ENCODE measurements around the gene PAGR1. TPM values are rescaled to one million over a fixed set of nuclear protein-coding genes. Genes with fewer than 3 reads are reported as not detected.

PAGR1 gene
- total and polyA plus RNA-seq, 2 of the 13 experiments (the other 11 are each of a cell fraction or from before 2014, with no cell fraction given), result 9.8 to 66.4 TPM

GRCh38 chr16:29862884-29863668 is 47.1 kb downstream of the PAGR1 start, which contains the start of gene CDIPT (continued):
- TF ChIP-seq SKIL (CRISPR knock-in tag; IDR thresholded peaks at IDR 0.05; ENCODE audit: borderline replicate concordance), result no peak
- TF ChIP-seq ZNF234 (CRISPR knock-in tag; conservative IDR thresholded peaks at IDR 0.05), result no peak
- TF ChIP-seq NCOA5 (CRISPR knock-in tag; IDR thresholded peaks at IDR 0.05), result no peak
- TF ChIP-seq HIVEP1 (CRISPR knock-in tag; IDR thresholded peaks at IDR 0.05), result peak; percentile 84
- TF ChIP-seq BRCA1 (CRISPR knock-in tag; IDR thresholded peaks at IDR 0.05), result no peak
- no peak for TF ChIP-seq ZNF816 (CRISPR knock-in tag; IDR thresholded peaks at IDR 0.05; ENCODE audit: borderline replicate concordance)
- no peak for TF ChIP-seq CERS6 (CRISPR knock-in tag; IDR thresholded peaks at IDR 0.05)
- TF ChIP-seq ZNF180 (CRISPR knock-in tag; IDR thresholded peaks at IDR 0.05; ENCODE audit: borderline replicate concordance, low read depth), result no peak
- peak; percentile 81 for TF ChIP-seq SIN3A (IDR thresholded peaks at IDR 0.05; ENCODE audit: borderline replicate concordance, low read depth, low read length)
- TF ChIP-seq PCBP2 (optimal IDR thresholded peaks at IDR 0.05; ENCODE audit: low read depth, low read length, poor library complexity, severe bottlenecking), result peak; percentile 33
- TF ChIP-seq THAP11 (CRISPR knock-in tag; IDR thresholded peaks at IDR 0.05), result peak; percentile 95
- peak; percentile 82 for TF ChIP-seq TBX2 (CRISPR knock-in tag; IDR thresholded peaks at IDR 0.05; ENCODE audit: borderline replicate concordance)
- TF ChIP-seq RBM39 (IDR thresholded peaks at IDR 0.05; ENCODE audit: low read depth, low read length, poor library complexity, severe bottlenecking), result no peak
- no peak for TF ChIP-seq ZNF549 (CRISPR knock-in tag; IDR thresholded peaks at IDR 0.05)
- TF ChIP-seq HDAC1 (CRISPR knock-in tag; IDR thresholded peaks at IDR 0.05), result peak; percentile 95
- TF ChIP-seq ZGPAT (CRISPR knock-in tag; IDR thresholded peaks at IDR 0.05), result peak; percentile 91
- no peak; the same call in 1 of the 2 replicates for TF ChIP-seq SMC3 (IDR thresholded peaks at IDR 0.05; ENCODE audit: low read length)
- TF ChIP-seq SP4 (CRISPR knock-in tag; IDR thresholded peaks at IDR 0.05), result peak; percentile 22
- peak; percentile 74 for TF ChIP-seq ASH2L (IDR thresholded peaks at IDR 0.05; ENCODE audit: insufficient read length, low read depth, low read length)
- peak; percentile 80 for TF ChIP-seq FOSL2 (CRISPR knock-in tag; IDR thresholded peaks at IDR 0.05)
- 0 out of 2 replicates have a peak, but pooled peaks have one; percentile 51 for TF ChIP-seq ARID2 (CRISPR knock-in tag; IDR thresholded peaks at IDR 0.05; ENCODE audit: borderline replicate concordance)
- no peak for TF ChIP-seq RARA (CRISPR knock-in tag; IDR thresholded peaks at IDR 0.05)
- TF ChIP-seq DMTF1 (CRISPR knock-in tag; IDR thresholded peaks at IDR 0.05), result no peak
- TF ChIP-seq MED8 (CRISPR knock-in tag; IDR thresholded peaks at IDR 0.05; ENCODE audit: insufficient replicate concordance), result peak; percentile 10

Measured in HepG2 (cell line).